Stimulated activated naive CD8-positive, alpha-beta T cell treated with anti-CD3 and anti-CD28 coated beads, Interleukin-15, Interleukin-2, amounts not matched to agents 100 ng/mL and 50 ng/mL, for 24 hours (primary cell): ENCODE results near the gene FAM184B.

Experiments used
- H3K27ac Mint-ChIP-seq: one replicate; pipeline ENCODE4 v1.8.0; 2021; ENCODE audit warnings: mild to moderate bottlenecking, mixed read lengths
- H3K27me3 Mint-ChIP-seq: one replicate; pipeline ENCODE4 v1.8.0; 2021; ENCODE audit warnings: mixed read lengths
- H3K36me3 Mint-ChIP-seq: one replicate; pipeline ENCODE4 v1.8.0; 2021; ENCODE audit warnings: low read depth, mixed read lengths
- H3K4me1 Mint-ChIP-seq: one replicate; pipeline ENCODE4 v1.8.0; 2021; ENCODE audit warnings: low read depth, mixed read lengths
- H3K4me3 Mint-ChIP-seq: one replicate; pipeline ENCODE4 v1.8.0; 2021; ENCODE audit warnings: mild to moderate bottlenecking, mixed read lengths
- H3K9me3 Mint-ChIP-seq: one replicate; pipeline ENCODE4 v1.8.0; 2021; ENCODE audit warnings: mixed read lengths

FAM184B gene

DNA sequence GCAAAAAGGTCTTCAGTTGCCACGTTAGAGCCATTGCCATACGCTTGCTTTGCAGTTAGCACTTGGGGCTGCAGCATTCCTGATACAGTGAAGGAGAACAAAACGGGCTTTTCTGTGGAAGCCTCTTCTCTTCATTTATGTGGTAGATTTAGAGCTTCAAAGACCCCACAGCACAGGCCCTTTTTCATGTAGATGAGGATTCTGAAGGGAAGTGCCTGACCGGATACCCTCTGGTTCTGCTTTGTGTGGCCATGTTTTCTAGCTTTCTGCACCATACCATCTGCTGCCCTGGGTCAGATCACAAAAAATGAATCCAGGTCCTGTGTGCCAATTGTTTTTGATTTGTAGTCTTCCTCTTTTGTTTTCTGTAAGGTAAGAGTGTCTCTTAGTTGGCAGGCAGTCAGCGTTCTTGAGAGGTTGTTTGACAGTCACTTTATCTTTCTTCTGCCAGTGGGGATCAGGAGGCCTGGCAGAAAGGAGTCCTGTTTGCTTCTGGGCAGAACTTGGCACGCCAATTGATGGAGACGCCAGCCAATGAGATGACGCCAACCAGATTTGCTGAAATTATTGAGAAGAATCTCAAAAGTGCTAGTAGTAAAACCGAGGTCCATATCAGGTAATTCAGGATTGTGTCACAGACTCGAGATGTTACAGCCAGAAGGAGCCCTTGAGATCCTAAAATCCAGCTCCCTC, 196.8 kb downstream of the FAM184B start:
- no peak overlapping the region for H3K27ac Mint-ChIP-seq

GRCh38 chr4:17583941-17584340, 197.5 kb downstream of the FAM184B start:
- Mint-ChIP-seq H3K9me3 (no peaks in the 10 kb centered on the region), H3K27me3 (no peaks in the 10 kb centered on the region), H3K27ac (no peak overlapping the region), H3K36me3 (peaks cover 90% of the 10 kb centered on the region), H3K4me3 (no peak overlapping the region), H3K4me1 (peaks cover 15% of the 10 kb centered on the region)

More for the DNA sequence above, 196.8 kb downstream of the FAM184B start:
- no peaks in the 10 kb centered on the region for H3K27me3 Mint-ChIP-seq
- H3K9me3 Mint-ChIP-seq, result no peaks in the 10 kb centered on the region
- peaks cover 91% of the 10 kb centered on the region for H3K36me3 Mint-ChIP-seq
- no peak overlapping the region for H3K4me3 Mint-ChIP-seq
- peaks cover 8% of the 10 kb centered on the region for H3K4me1 Mint-ChIP-seq

- no peaks in the 10 kb centered on the region for H3K27me3 Mint-ChIP-seq
- H3K27ac Mint-ChIP-seq, result no peak overlapping the region
- no peak overlapping the region for H3K4me3 Mint-ChIP-seq
- peaks cover 22% of the 10 kb centered on the region for H3K4me1 Mint-ChIP-seq
- peaks cover 87% of the 10 kb centered on the region for H3K36me3 Mint-ChIP-seq
- no peaks in the 10 kb centered on the region for H3K9me3 Mint-ChIP-seq
These were observed 198.1 kb downstream of the FAM184B start for GRCh38 chr4:17583276-17583675.

- Mint-ChIP-seq H3K4me3 (no peak overlapping the region), H3K27me3 (no peaks in the 10 kb centered on the region), H3K9me3 (no peaks in the 10 kb centered on the region), H3K4me1 (peaks cover 32% of the 10 kb centered on the region), H3K36me3 (peaks cover 69% of the 10 kb centered on the region), H3K27ac (no peak overlapping the region)
These were observed 200.5 kb downstream of the FAM184B start for GRCh38 chr4:17580969-17581368.
